Liver (tissue), 3 donors: Measurements from ENCODE around the gene SEMA5A.

Experiments used
- CTCF ChIP-seq: fragments of 150-350 bp; IDR thresholded peaks from 2 replicates; pipeline ENCODE4 v1.5.1; 2017; ENCODE audit warnings: improper control_type of control experiment, low read depth, low read length; ENCODE audit not compliant: missing input control
- JUND ChIP-seq, 2 donors: IDR thresholded peaks; 2 replicates each; pipeline ENCODE4 v1.6.1; 2016; ENCODE audit warnings: antibody characterized with exemption in 2 of 2
- REST ChIP-seq: IDR thresholded peaks from 2 replicates; pipeline ENCODE4 v1.6.1; 2016; ENCODE audit warnings: antibody characterized with exemption, mild to moderate bottlenecking
- donor health status: healthy.
- donor health status: healthy.

GRCh38 chr5:9398227-9398626 lies 147.6 kb downstream of the SEMA5A start:
- TF ChIP-seq CTCF (no peak), REST (no peak), JUND (IDR thresholded peaks at IDR 0.05) (no peak)
